Sigmoid colon (tissue), 4 donors: ENCODE data around the gene CPA1.

ENCODE experiments used
- POLR2A ChIP-seq, 2 donors: fragments of 450-650 bp; IDR thresholded peaks; one replicate each; pipeline ENCODE4 v1.6.1; 2016; ENCODE audit warnings: antibody characterized with exemption in 2 of 2, mild to moderate bottlenecking in 2 of 2, moderate library complexity in 2 of 2
- POLR2AphosphoS5 ChIP-seq, 4 donors: sonication (generic); formaldehyde crosslinking; IDR thresholded peaks; one replicate each; pipeline ENCODE4 v1.6.1; 2017; ENCODE audit warnings: antibody characterized with exemption in 4 of 4
- TF ChIP-seq, protein P1 (sequence below), 4 experiments: fragments of 450-650 bp in 3 of 4; fragments of 200-600 bp in 1 of 4; IDR thresholded peaks; one replicate each; pipeline ENCODE4 v1.5.1; 2016 to 2019; ENCODE audit warnings: antibody characterized with exemption in 4 of 4, mild to moderate bottlenecking in 3 of 4, moderate library complexity in 2 of 4

- TF ChIP-seq POLR2A (IDR thresholded peaks at IDR 0.05): no peak
- TF ChIP-seq, protein P1, sequence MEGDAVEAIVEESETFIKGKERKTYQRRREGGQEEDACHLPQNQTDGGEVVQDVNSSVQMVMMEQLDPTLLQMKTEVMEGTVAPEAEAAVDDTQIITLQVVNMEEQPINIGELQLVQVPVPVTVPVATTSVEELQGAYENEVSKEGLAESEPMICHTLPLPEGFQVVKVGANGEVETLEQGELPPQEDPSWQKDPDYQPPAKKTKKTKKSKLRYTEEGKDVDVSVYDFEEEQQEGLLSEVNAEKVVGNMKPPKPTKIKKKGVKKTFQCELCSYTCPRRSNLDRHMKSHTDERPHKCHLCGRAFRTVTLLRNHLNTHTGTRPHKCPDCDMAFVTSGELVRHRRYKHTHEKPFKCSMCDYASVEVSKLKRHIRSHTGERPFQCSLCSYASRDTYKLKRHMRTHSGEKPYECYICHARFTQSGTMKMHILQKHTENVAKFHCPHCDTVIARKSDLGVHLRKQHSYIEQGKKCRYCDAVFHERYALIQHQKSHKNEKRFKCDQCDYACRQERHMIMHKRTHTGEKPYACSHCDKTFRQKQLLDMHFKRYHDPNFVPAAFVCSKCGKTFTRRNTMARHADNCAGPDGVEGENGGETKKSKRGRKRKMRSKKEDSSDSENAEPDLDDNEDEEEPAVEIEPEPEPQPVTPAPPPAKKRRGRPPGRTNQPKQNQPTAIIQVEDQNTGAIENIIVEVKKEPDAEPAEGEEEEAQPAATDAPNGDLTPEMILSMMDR (IDR thresholded peaks at IDR 0.05): no peak
- no peak for TF ChIP-seq POLR2AphosphoS5 (IDR thresholded peaks at IDR 0.05)
Observed at GRCh38 chr7:130409067-130409711, 28.9 kb downstream of the CPA1 start.
